HCT116 (cell line): ENCODE measurements around the gene STK39. TPM values are rescaled to one million over a fixed set of nuclear protein-coding genes. Genes with fewer than 3 reads are reported as not detected.

Experiments used
- ATAC-seq: fragments of 200-7000 bp; cut with Tn5 transposase; 2 replicates; pipeline ENCODE4 v1.9.1; 2020; ENCODE audit warnings: mild to moderate bottlenecking, moderate library complexity
- BruUV-seq: library from RNA; stranded (reverse); fragments of 400-500 nt; replicated peaks from 2 replicates; lab custom pipeline; 2021; lab: Mats Ljungman, UMichigan
- CTCF ChIA-PET: fragments of 300-600 bp; sonication (Branson Sonifier 250); formaldehyde crosslinking; loops from one replicate; lab custom pipeline; 2021; ENCODE audit warnings: antibody characterized with exemption; lab: Charles Lee
- POLR2A ChIA-PET: fragments of 300-600, 350-600 bp; sonication (Branson Sonifier 250); formaldehyde crosslinking; loops from one replicate; lab custom pipeline; 2021; ENCODE audit warnings: antibody characterized with exemption; lab: Charles Lee
- RAD21 ChIA-PET, 2 experiments: fragments of 300-600 bp; sonication (Branson Sonifier 250); formaldehyde crosslinking; loops; one replicate each; lab custom pipeline; 2023; ENCODE audit warnings: low total read pairs in 2 of 2; ENCODE audit not compliant: uncharacterized antibody in 2 of 2, unreplicated experiment in 2 of 2, low non-redundant PET in 1 of 2; lab: Charles Lee
- DNase-seq: peaks from one replicate; pipeline ENCODE4 v3.0.0-alpha.2; 2010; ENCODE audit warnings: low read depth, low spot score
- H2AFZ ChIP-seq: fragments of 200-600 bp; shearing (Covaris generic), sonication (generic); 2 replicates; pipeline ENCODE4 v1.6.1; 2017; ENCODE audit warnings: low read depth, mixed run types, mixed read lengths, antibody characterized with exemption, low read length; ENCODE audit not compliant: poor library complexity, severe bottlenecking
- H3K27ac ChIP-seq: 2 replicates; pipeline ENCODE4 v1.5.1; 2012; ENCODE audit warnings: low read depth, low read length
- H3K27me3 ChIP-seq: fragments of 200-600 bp; sonication (generic); 2 replicates; pipeline ENCODE4 v1.6.1; 2016; ENCODE audit warnings: mixed run types, low read length, mixed read lengths; ENCODE audit not compliant: insufficient read depth
- H3K36me3 ChIP-seq, 2 experiments: fragments of 200-500 bp in 1 of 2; fragments of 200-600 bp in 1 of 2; sonication (Bioruptor generic) in 1 of 2; sonication (generic) in 1 of 2; 2 replicates each; pipeline versions ENCODE4 v1.5.1 to v1.6.1; 2014 to 2016; ENCODE audit warnings: low read length in 2 of 2, inconsistent platforms in 1 of 2, mixed read lengths in 1 of 2, mixed run types in 1 of 2; ENCODE audit not compliant: insufficient read depth in 2 of 2, control insufficient read depth in 1 of 2
- H3K4me1 ChIP-seq, 2 experiments: fragments of 200-600 bp in 1 of 2; sonication (generic) in 1 of 2; 2 replicates each; pipeline versions ENCODE4 v1.5.1 to v1.6.1; 2012 to 2017; ENCODE audit warnings: low read length in 2 of 2, inconsistent platforms in 1 of 2, mild to moderate bottlenecking in 1 of 2, mixed read lengths in 1 of 2, mixed run types in 1 of 2, moderate library complexity in 1 of 2; ENCODE audit not compliant: insufficient read depth in 2 of 2, control insufficient read depth in 1 of 2
- H3K4me2 ChIP-seq: fragments of 200-600 bp; sonication (generic); 2 replicates; pipeline ENCODE4 v1.6.1; 2017; ENCODE audit warnings: mixed run types, low read length, mixed read lengths
- H3K4me3 ChIP-seq, 2 experiments: fragments of 200-600 bp in 1 of 2; sonication (generic) in 1 of 2; replicated peaks in 1 of 2; 2 replicates each; pipeline ENCODE4 v1.5.1; 2011 to 2016; ENCODE audit warnings: low read length in 2 of 2, control low read depth in 1 of 2, low read depth in 1 of 2, mild to moderate bottlenecking in 1 of 2, mixed read lengths in 1 of 2, mixed run types in 1 of 2
- H3K79me2 ChIP-seq: fragments of 200-600 bp; sonication (generic); 2 replicates; pipeline ENCODE4 v1.6.1; 2017; ENCODE audit warnings: mild to moderate bottlenecking, mixed run types, low read length, moderate library complexity, mixed read lengths; ENCODE audit not compliant: insufficient read depth
- H3K9ac ChIP-seq: fragments of 200-600 bp; sonication (generic); 2 replicates; pipeline ENCODE4 v1.6.1; 2016; ENCODE audit warnings: low read length, mixed read lengths
- H3K9me2 ChIP-seq: fragments of 200-600 bp; sonication (generic), shearing (Covaris generic); 2 replicates; pipeline ENCODE4 v1.6.1; 2017; ENCODE audit warnings: mixed run types, mild to moderate bottlenecking, moderate library complexity; ENCODE audit not compliant: insufficient read depth
- H3K9me3 ChIP-seq, 2 experiments: fragments of 200-500 bp in 1 of 2; fragments of 200-600 bp in 1 of 2; sonication (Bioruptor generic) in 1 of 2; sonication (generic) in 1 of 2; 2 replicates each; pipeline ENCODE4 v1.6.1; 2014 to 2017; ENCODE audit warnings: low read length in 2 of 2, mixed read lengths in 2 of 2, inconsistent platforms in 1 of 2, low read depth in 1 of 2, mild to moderate bottlenecking in 1 of 2, mixed run types in 1 of 2, moderate library complexity in 1 of 2; ENCODE audit not compliant: control insufficient read depth in 1 of 2, insufficient read depth in 1 of 2
- H4K20me1 ChIP-seq: fragments of 200-600 bp; sonication (generic), shearing (Covaris generic); 2 replicates; pipeline ENCODE4 v1.6.1; 2017; ENCODE audit warnings: mixed run types, mild to moderate bottlenecking, moderate library complexity; ENCODE audit not compliant: insufficient read depth
- CBX3 ChIP-seq: IDR thresholded peaks from 2 replicates; pipeline ENCODE4 v1.6.1; 2012; ENCODE audit warnings: low read depth
- CEBPB ChIP-seq: IDR thresholded peaks from 2 replicates; pipeline ENCODE4 v1.6.1; 2012; ENCODE audit warnings: low read depth
- CTCF ChIP-seq, 3 experiments: fragments of 200-600 bp in 1 of 3; sonication (generic) in 1 of 3; IDR thresholded peaks in 2 of 3; conservative IDR thresholded peaks in 1 of 3; 2 replicates each; pipeline ENCODE4 v1.5.1; 2012 to 2017; ENCODE audit warnings: low read depth in 2 of 3, low read length in 2 of 3, antibody characterized with exemption in 1 of 3, borderline replicate concordance in 1 of 3, control low read depth in 1 of 3, mild to moderate bottlenecking in 1 of 3, mixed read lengths in 1 of 3, mixed run types in 1 of 3, moderate library complexity in 1 of 3; ENCODE audit not compliant: insufficient read depth in 1 of 3
- EZH2 ChIP-seq: fragments of 200-600 bp; sonication (generic); IDR thresholded peaks from 2 replicates; pipeline ENCODE4 v1.6.1; 2017; ENCODE audit warnings: antibody characterized with exemption, mixed run types
- EZH2phosphoT487 ChIP-seq: fragments of 200-600 bp; IDR thresholded peaks from 2 replicates; pipeline ENCODE4 v1.6.1; 2018; ENCODE audit warnings: antibody characterized with exemption, borderline replicate concordance
- FOSL1 ChIP-seq: IDR thresholded peaks from 2 replicates; pipeline ENCODE4 v1.6.1; 2012; ENCODE audit warnings: low read depth
- MAX ChIP-seq: IDR thresholded peaks from 2 replicates; pipeline ENCODE4 v1.6.1; 2012
- POLR2A ChIP-seq: IDR thresholded peaks from 2 replicates; pipeline ENCODE4 v1.7.0; 2011; ENCODE audit warnings: borderline replicate concordance; ENCODE audit not compliant: insufficient read depth, insufficient read length; ENCODE audit errors: extremely low read depth
- RAD21 ChIP-seq: IDR thresholded peaks from 2 replicates; pipeline ENCODE4 v1.6.1; 2012; ENCODE audit warnings: low read depth, mild to moderate bottlenecking
- REST ChIP-seq: IDR thresholded peaks from 2 replicates; pipeline ENCODE4 v1.6.1; 2012; ENCODE audit warnings: low read depth
- SP1 ChIP-seq: IDR thresholded peaks from 2 replicates; pipeline ENCODE4 v1.6.1; 2012; ENCODE audit warnings: low read depth
- YY1 ChIP-seq: IDR thresholded peaks from 2 replicates; pipeline ENCODE4 v1.6.1; 2011; ENCODE audit warnings: low read length, low read depth, moderate library complexity, mild to moderate bottlenecking; ENCODE audit not compliant: insufficient replicate concordance; ENCODE audit errors: extremely low read depth
- ZBTB33 ChIP-seq: IDR thresholded peaks from 2 replicates; pipeline ENCODE4 v1.6.1; 2011; ENCODE audit warnings: mild to moderate bottlenecking, low read length, moderate library complexity; ENCODE audit not compliant: insufficient replicate concordance; ENCODE audit errors: extremely low read depth
- ZNF274 ChIP-seq: fragments of 200-500 bp; sonication (Bioruptor generic); IDR thresholded peaks from 2 replicates; pipeline ENCODE4 v1.6.1; 2014; ENCODE audit warnings: mild to moderate bottlenecking, low read depth, low read length, inconsistent platforms
- intact Hi-C: fragments of 100-400 bp; cut with micrococcal nuclease; formaldehyde crosslinking; loops from 2 replicates; pipeline ENCODE4 v1.10.0; 2022
- total RNA-seq: library from RNA; stranded (reverse); gene quantifications from one replicate; pipeline ENCODE4 v1.2.1, GENCODE V29; 2021; ENCODE audit not compliant: unreplicated experiment

The STK39 gene
- total RNA-seq, 1 experiment from 2014 or later: 118 TPM

GRCh38 chr2:168241208-168241607 lies 6.2 kb downstream of the STK39 start:
- intact Hi-C loops: no loop called here
- ChIA-PET POLR2A (no interaction called here), CTCF (no interaction called here), RAD21 (no interaction called here)
- peaks cover 0 to 27% of the 10 kb centered on the region in 2 experiments; a peak in 1 of 4 replicates for H3K36me3 ChIP-seq
- no peaks in the 10 kb centered on the region for H4K20me1 ChIP-seq
- H3K4me1 ChIP-seq: peaks cover 27 to 62% of the 10 kb centered on the region in 2 experiments
- H3K9me2 ChIP-seq: no peaks in the 10 kb centered on the region
- peaks cover 89% of the 10 kb centered on the region for H3K79me2 ChIP-seq
- no peak overlapping the region for H3K9ac ChIP-seq
- no peaks in the 10 kb centered on the region for H3K9me3 ChIP-seq
- DNase-seq (no peak), ATAC-seq (no peak)
- no peak overlapping the region for H3K4me2 ChIP-seq
- no peaks in the 10 kb centered on the region for H3K27me3 ChIP-seq
- H3K27ac ChIP-seq: no peak overlapping the region
- H2AFZ ChIP-seq: no peak overlapping the region
- no peak overlapping the region for H3K4me3 ChIP-seq
- TF ChIP-seq RAD21 (no peak), MAX (no peak), CEBPB (no peak), CBX3 (no peak), ZNF274 (no peak), FOSL1 (no peak), POLR2A (no peak), EZH2 (no peak), REST (no peak), CTCF (IDR thresholded peaks at IDR 0.05 in 2 of 3, conservative IDR thresholded peaks at IDR 0.05 in 1 of 3; ENCODE audit: borderline replicate concordance in 1 of 3, insufficient read depth in 1 of 3, low read depth in 2 of 3, low read length in 2 of 3) (no peak), ZBTB33 (no peak), YY1 (no peak), EZH2phosphoT487 (no peak), SP1 (no peak)
- no TSS peak for BruUV-seq
